Hematopoietic multipotent progenitor cell (in vitro differentiated cells): ENCODE data around the gene SCGB1C1. TPM values are rescaled to one million over a fixed set of nuclear protein-coding genes. Genes with fewer than 3 reads are reported as not detected.
A peak's percentile ranks its signal among the peaks of the same experiment; 100 is the strongest.

Experiments used
- DNase-seq, 3 donors: peaks; one replicate each; pipeline ENCODE4 v3.0.0-alpha.2; 2011 to 2015; ENCODE audit warnings: low read depth in 2 of 3, low spot score in 2 of 3
- total RNA-seq: library from RNA; depleted of rRNA; stranded (reverse); fragments of >200 nt; gene quantifications from one replicate; pipeline ENCODE4 v1.2.3, GENCODE V29; 2012

SCGB1C1 gene
- total RNA-seq, 1 donor: not detected

- no peak for DNase-seq
These were observed 11.8 kb downstream of the SCGB1C1 start for GRCh38 chr11:204587-205109.

- DNase-seq: no peak
These were observed 12.5 kb downstream of the SCGB1C1 start for GRCh38 chr11:205221-206001.

- no peak for DNase-seq
These were observed 13.1 kb downstream of the SCGB1C1 start for GRCh38 chr11:206002-206384.

GRCh38 chr11:206526-207207 lies 13.8 kb downstream of the SCGB1C1 start:
- DNase-seq: no peak

GRCh38 chr11:207208-207862 lies 14.5 kb downstream of the SCGB1C1 start, which contains the start of the genes BET1L and RIC8A:
Gene BET1L (minus strand): TSS chr11:207399. CDS start chr11:207321, 78 bp downstream.
Gene RIC8A (plus strand): TSS chr11:207708. CDS start chr11:208855, 1,147 bp downstream.
- peak; percentile 96 to 99 (median 99) for DNase-seq

GRCh38 chr11:207863-208180 lies 14.9 kb downstream of the SCGB1C1 start:
- DNase-seq: no peak

GRCh38 chr11:208181-208916 lies 15.5 kb downstream of the SCGB1C1 start:
- peak; percentile 68 to 88 (median 82) for DNase-seq

- no peak for DNase-seq
These were observed 16.0 kb downstream of the SCGB1C1 start for GRCh38 chr11:208917-209260.

GRCh38 chr11:209275-210121 lies 16.6 kb downstream of the SCGB1C1 start:
- DNase-seq: no peak

- no peak for DNase-seq
These were observed 17.4 kb downstream of the SCGB1C1 start for GRCh38 chr11:210122-210802.

GRCh38 chr11:210803-211180 lies 17.9 kb downstream of the SCGB1C1 start:
- DNase-seq: no peak

- no peak for DNase-seq
These were observed 18.4 kb downstream of the SCGB1C1 start for GRCh38 chr11:211295-211694.

GRCh38 chr11:211741-212140 lies 18.9 kb downstream of the SCGB1C1 start:
- no peak for DNase-seq

- DNase-seq: no peak
These were observed 19.5 kb downstream of the SCGB1C1 start for GRCh38 chr11:212150-213100.

- DNase-seq: no peak
These were observed 20.2 kb downstream of the SCGB1C1 start for GRCh38 chr11:213111-213510.

- DNase-seq: no peak
These were observed 21.2 kb downstream of the SCGB1C1 start for GRCh38 chr11:214083-214482.

GRCh38 chr11:215581-216037 lies 22.7 kb downstream of the SCGB1C1 start:
- DNase-seq: no peak
